DOHH2 (cell line): Measurements from ENCODE around the gene KLHL1.

ENCODE experiments used
- CTCF ChIP-seq: fragments of 200-600 bp; sonication (generic); IDR thresholded peaks from one replicate; pipeline ENCODE4 v1.5.1; 2014; ENCODE audit warnings: antibody characterized with exemption, mild to moderate bottlenecking, low read depth, low read length; ENCODE audit not compliant: poor library complexity, severe bottlenecking
- EZH2phosphoT487 ChIP-seq: fragments of 200-600 bp; sonication (generic); IDR thresholded peaks from 2 replicates; pipeline ENCODE4 v1.6.1; 2017; ENCODE audit warnings: borderline replicate concordance, mild to moderate bottlenecking, antibody characterized with exemption, low read length, moderate library complexity, mixed read lengths

GRCh38 chr13:69879936-69880335, 228.3 kb downstream of the KLHL1 start:
- TF ChIP-seq CTCF (no peak), EZH2phosphoT487 (no peak)
